DMS53 (cell line): ENCODE data around the gene RUFY2.

Source experiments
- DNase-seq: peaks from one replicate; lab custom pipeline; 2025; lab: John Stamatoyannopoulos, UW

Gene RUFY2

DNA sequence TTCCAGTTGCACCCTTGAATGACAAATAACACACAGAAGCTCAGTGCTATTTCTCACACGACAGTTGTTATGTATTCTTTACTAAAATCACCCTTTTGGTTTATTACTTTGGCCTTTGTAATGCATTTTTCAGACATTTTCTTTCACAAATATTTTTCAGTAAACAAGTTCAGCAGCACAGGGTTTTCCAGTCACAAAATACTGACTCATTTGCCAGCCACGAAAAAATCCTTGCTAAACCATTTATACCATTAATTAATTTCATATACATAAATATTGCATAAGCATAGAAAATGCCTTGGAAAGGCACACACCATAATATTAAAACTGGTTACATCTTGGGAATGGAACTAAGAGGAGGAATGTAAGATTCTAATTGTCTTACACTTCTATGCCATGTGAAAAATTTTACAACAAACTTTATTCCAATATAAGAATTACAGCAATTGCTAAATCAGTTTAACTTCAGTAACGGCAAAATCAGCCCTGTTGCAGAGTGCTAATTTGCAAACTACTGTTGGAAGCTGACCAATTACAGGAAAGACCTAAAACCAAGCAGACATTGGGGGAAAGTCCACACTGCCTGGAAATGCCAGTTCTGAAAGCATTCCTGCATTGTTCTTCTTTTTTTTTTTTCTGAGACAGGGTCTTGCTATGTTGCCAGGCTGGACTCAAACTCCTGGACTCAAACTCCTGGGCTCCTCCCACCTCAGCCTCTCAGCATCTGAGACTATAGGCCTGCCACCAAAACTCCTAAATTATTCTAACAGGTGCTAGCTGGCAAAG lies 42.8 kb downstream of the RUFY2 start:
- DNase-seq, result no peak

DNA sequence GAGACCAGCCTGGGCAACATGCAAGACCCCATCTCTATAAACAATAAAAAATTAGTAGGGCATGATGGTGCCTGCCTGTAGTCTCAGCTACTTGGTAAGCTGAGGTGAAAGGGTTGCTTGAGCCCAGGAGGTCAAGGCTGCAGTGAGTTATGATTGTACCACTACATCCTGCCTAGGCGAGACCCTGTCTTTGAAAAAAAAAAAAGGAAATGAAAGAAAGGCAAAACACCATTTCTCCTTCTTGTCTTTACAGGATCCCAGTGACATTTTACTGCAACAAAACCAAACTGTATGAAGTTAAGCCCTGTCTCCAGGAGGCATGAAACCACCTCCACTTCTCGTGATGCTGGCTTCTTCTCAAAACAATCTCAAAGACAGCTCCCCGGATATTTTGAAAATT lies 44.5 kb downstream of the RUFY2 start:
- DNase-seq, result no peak

DNA sequence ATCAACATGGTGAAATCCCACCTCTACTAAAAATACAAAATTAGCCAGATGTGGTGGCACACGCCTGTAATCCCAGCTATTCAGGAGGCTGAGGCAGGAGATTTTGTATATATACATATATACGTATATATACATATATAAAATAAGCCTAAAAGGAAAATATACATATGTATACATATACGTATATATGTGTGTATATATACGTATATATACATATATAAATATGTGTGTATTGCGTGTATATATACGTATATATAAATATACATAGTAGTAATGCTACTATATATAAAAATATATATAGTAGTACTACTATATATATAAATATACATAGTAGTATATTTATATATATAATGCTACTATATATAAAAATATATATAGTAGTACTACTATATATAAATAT lies 47.9 kb downstream of the RUFY2 start:
- no peak for DNase-seq

DNA sequence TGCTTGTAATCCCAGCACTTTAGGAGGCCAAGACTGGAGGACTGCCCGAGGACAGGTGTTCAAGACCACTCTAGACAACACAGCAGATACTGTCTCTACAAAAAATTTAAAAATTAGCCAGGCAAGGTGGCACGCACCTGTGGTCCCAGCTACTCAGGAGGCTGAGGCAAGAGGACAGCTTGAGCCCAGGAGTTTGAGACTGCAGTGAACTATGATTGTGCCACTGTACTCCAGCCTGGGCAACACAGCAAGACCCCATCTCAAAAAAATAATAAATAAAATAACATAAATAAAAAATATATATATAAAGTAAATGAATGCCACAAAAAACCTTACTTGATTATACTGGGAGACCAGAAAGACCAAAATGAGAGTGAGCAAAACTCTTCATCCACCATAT lies 53.5 kb downstream of the RUFY2 start:
- DNase-seq, result no peak

DNA sequence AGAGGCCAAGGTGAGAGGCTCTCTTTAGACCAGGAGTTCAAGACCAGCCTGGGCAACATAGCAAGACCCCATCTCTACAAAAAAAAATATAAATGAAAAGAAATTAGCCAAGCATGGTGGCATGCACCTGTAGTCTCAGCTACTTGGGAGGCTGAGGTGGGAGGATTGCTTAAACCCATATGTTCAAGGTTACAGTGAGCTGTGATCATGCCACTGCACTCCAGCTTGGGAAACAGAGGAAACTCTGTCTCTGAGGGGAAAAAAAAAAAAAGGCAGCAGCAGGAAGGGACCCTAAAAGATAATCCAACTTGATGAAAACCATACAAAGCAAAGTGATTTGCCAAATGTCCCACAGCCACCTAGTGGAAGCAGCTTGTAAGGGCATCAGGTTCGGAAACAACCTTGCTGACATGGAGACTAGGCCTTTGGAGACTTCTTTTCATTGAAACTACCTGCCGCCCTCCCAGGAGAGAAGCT lies 58.8 kb downstream of the RUFY2 start:
- peak; percentile 77 for DNase-seq

DNA sequence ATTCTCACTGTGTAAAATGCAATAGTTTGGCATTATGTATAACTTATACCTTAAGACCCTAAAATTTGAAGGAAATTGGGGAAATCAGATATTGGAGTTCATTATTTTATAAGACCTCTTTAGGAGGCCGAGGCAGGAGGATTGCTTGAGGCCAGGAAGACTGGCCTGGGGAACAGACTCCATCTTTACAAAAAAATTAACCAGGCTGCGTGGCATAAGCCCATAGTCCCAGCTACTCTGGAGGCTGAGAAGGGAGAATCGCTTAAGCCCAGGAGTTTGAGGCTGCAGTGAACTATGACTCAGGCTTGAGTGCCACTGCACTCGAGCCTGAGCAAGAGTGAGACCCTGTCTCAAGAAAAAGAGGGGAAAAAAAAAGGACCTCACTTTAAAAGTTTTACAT lies 60.3 kb downstream of the RUFY2 start:
- DNase-seq, result no peak

DNA sequence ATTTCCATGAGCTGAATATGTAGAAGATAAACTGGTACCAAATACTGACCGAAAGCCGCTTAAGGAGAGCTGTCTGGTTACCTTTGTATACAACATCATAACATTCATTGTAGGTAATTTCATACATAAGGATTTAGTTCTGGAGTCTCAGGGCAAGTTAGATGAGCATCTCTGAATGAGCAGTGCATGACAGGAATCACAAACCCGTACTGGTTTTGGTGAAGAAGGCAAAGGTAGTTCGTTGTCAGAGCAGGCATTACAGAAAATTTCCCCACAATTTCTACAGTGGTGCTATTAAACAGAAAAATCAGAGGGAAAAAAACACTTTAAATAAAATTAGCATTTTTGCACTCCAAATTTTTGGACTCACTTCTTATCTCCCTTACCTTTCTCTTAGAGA lies 61.5 kb downstream of the RUFY2 start:
- DNase-seq, result no peak

DNA sequence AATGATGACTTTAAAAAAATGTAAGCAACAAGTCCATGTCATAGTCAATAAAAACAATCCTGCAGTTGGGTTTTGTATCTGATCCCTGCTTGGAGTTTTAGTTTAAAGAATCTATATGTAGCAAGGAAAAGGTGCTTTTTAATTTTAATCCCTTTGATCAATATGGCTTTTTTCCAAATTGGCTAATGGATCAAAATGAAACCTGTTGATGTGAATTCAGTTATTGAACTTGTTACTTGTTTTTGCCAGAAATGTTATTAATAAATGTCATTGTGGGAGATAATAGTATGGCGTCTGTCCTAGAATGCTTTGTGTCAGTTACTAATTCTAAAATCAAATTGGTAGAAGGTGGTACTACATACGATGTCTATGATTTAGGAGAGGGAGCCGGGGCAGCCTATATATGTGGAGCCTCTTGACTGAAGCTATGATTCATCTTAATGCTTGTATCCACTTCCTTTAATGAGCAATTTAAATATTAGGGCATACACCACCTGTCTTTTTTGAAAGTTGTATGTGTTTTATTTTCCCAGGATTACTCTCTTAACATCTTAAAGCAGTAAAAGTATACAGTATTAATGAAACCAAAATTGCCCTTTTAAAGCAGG lies 64.1 kb downstream of the RUFY2 start:
- peak; percentile 36 for DNase-seq

DNA sequence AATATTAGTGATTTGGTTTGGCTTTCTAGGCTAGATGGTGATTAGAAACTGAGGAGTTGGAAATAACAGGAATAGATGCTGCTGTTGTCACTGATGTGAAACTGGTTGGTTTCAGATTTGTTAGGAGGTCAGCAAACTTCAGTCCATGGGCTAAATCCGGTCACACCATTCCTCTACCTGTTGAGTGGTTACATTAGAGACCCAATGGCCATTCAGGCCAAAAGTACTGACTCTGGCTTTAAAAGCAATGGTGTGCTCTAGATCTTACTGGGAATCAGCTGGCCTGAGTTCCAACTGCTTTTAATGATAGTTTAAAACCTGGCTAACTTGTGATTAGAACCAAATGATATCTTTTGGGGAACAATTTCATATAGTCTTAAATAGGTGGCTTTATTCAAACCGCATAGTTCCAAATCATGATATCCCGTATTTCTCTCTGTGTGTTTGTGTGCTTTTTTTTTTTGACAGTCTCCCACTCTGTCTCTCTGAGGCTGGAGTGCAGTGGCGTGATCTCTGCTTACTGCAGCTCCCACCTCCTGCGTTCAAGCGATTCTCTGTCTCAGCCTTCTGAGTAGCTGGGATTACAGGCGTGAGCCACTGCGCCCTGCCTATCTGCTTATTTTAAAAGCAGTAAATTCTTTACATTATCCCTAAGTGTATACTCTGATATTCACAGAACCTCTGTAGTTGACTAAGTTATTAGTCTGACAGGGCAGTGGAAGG lies 66.6 kb downstream of the RUFY2 start:
- DNase-seq, result no peak

DNA sequence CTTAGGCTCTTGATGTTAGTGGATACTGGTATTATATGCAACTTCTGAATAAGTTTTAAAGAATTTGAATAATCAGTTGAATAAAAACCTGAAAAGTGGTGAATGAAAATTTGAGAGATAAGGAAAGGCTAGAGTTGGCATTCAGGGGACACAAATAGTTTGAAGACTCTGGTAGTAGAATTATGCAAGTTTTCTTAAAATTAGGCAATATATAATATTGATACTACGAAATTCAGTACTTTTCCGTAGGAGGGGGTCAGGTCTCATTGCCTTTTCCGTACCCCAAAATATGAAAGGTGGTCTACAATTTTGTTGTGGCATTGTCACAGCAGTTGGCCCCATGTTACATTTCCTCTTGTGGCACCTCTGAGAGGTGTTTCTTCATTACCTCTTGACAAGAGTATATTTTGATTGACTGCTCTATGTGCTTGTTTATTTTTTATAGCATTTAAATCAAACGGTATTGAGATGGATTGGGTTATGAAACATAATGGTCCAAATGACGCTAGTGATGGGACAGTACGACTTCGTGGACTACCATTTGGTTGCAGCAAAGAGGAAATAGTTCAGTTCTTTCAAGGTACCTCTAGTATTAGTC lies 70.2 kb downstream of the RUFY2 start:
- no peak for DNase-seq

DNA sequence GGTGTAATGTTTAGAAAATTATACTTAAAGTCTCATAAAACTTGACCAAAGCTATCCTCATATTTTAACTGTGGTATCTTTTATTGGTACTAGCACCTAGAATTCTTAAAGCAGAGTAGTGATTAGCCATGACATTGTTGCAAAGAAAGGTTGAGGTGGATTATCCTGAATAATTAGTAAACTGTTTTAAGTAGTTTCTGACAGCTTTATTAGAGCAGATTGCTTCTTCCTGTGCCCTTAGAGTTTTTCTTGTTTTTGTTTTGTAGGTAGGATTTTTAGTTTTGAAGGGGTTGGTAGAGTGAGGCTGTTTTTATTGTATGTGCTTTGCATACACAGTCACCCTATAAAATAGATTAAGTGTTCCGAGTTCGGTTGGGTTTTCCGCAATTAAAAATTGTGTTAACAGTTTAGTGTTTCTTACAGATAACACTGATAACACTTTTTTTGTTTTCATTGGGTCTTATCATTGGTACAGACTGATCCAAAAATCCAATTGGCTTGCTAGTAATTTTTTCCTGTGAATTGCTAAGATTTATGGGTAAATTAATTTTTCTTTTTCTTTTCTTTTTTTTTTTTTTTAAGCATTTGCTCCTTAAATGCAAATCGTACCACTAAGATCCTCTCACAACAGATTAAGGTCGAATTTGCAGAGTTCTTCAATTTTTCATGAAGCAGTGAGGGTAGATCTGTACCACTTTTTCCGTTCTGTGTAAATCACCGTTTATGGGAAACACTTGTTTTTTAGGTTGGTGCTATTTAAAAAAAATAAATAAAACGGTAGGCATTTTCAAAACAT lies 72.2 kb downstream of the RUFY2 start:
- DNase-seq, result no peak

DNA sequence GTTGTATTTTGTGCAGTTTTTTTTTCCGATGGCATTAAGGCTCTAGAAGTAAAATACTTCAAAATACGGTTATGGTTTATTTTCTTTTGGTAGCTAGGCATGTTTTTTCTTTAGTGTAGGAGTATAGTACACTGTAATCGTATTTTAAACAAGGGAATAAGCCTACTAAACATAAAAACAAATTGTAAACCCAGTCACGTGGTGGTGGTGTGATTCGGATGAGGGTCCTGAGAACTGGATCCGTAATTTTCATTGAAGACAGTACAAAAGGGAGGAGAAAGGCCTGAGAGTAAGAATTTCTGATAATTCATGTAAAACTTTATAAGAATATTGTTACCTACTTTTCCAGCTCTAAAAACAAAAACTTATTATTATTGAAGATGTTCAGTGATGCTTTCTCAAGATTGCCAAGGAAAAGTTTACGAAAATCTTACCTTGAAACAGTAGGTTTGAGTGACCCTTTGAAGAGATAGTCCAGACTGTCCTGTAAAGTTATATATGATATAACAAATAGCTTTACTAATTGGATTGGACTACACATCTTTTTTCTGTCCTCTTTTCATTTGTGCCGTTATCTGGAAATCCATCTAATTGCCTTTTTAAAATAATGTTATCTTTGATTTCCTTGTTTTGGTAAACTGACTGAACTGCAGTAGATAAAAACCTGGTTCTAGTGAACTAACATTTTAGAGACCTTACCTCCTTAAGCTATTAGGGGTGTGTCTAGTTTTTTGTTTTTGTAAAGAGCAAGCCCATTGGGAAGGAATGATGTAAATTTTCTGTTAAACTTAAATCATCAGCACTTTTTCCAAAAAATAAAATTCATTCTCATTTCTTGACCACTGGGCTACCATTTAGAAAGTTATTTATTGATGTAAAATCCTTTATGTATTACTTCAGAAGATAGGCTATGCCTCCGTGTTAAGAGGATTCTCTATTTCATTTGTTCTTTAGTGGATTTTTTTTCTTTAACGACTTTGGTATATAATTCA lies 73.3 kb downstream of the RUFY2 start:
- no peak for DNase-seq

DNA sequence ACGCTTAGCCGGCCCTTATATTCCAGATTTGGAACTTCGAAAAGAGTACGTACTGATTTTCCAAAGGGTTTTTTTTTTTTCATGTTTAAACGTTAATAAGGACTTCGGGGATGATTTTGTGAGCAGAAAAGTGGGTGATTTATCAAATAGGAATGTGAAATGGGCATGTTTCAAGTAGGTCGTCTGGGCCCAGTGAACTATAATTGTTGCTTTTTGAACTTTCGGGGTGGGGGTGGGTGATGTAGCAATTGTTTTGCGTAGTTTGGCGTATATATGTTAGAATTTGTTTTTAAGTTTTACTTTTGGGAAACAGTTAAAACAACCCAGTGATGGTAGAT lies 74.0 kb downstream of the RUFY2 start:
- DNase-seq, result no peak

DNA sequence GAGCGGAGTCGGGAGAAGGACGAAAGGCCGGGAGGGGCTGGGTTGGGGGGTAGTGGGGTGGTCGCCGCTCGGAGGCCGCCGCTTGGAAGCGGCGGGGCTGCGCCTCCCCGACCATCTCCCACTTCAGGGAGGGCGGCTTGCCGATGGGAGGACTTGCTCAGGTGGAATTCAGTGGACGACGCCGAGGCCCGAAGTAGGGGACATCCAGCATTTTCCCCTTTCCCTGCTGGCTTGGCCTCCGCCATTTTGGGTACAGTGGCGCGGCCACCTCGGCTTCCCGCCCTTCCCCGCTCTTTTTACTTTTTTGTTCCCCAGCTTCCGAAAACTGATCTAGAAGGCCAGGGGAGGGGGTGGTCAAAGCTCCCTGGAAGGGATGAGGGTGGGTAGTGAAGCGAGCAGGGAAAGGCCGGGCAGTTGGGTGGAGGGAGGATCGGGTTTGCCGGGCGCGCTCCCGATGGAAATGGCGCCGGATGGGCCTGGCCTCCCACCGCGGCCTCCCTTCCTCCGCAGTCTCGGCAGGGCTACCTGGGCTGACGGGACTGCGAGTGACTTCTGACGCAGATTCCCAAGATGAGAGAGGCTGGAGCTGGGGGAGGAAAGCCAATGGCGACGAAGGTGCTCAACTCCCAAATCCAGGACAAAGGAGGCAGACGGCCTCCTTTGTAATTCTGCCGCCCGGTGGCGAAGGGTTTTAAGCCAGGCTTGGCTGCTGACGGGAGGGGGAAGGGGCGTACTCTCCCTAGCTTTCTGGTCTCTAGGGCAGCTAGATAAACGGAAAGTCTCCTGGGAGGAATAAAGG lies 74.6 kb downstream of the RUFY2 start, which contains the start of gene PBLD:
PBLD (minus strand) TSS at position 670 of the 799 bp plus-strand sequence. CDS start 26,084 bp downstream, outside the sequence.
- DNase-seq, result peak; percentile 88

DNA sequence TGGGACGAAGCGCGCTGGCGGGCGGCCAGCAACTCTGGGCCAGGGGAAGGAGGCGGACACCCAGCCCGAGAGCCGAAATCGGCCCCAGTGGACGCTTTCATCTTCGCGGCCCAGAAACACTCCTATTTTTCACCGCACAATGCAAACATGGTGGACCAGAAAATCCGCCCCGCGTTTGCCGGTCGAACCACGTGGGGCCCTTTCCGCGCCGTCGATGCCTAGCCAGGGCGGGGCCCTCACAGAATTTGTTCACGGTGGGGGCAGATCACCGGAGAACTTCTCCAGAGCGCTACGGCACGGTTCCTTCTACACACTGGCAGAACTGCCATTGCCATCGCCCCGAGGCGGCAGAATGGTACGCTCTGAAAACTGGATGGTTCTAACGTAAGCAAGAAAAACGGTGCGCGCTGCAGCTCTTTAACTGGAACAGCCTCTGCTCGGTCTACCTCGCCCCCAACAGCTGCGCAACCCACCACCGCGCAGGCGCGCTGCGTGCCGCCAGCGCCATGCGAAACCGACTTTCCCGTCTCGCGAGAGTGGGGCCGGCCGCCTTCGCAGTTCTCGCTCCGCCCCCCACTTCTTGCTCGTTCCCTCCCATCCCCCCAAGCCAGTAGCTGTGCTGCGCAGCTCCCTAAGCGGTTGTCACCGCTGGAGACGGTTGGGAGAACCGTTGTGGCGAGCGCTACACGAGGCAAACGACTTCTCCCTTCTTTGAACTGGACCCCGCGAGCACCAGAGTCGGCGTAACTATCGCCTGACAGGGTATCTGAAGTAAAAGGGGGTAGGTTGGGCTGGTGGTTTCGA lies 75.4 kb downstream of the RUFY2 start, which contains the start of gene HNRNPH3:
HNRNPH3 (plus strand) TSS at position 610 of the 804 bp plus-strand sequence. CDS start 5,158 bp downstream, outside the sequence.
- DNase-seq, result peak; percentile 99

DNA sequence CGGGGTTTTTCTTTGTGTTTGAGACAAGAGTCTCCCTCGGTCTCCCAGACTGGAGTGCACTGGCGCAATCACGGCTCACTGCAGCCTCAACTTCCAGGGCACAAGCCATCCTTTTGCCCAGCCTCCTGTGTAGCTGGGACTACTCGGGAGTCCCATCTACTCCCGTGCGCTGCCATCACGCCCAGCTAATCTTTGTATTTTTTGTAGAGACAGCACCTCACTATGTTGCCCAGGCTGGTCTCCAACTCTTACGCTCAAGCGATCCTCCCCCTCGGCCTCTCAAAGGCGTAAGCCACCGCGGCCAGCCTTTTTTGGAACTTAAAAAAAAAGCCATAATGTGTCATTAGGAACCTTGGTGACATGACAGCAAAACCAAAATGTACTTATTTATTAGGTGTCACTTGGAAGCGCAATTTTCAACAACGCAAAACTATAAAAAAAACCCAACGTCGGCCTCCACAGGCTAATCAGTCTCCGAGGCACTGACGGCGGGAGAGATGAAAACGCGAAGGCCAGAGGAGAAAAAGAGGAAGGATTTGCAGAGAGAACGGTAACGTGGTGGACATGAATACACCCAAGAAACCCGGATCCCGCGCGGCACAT lies 76.1 kb downstream of the RUFY2 start:
- peak; percentile 72 for DNase-seq

DNA sequence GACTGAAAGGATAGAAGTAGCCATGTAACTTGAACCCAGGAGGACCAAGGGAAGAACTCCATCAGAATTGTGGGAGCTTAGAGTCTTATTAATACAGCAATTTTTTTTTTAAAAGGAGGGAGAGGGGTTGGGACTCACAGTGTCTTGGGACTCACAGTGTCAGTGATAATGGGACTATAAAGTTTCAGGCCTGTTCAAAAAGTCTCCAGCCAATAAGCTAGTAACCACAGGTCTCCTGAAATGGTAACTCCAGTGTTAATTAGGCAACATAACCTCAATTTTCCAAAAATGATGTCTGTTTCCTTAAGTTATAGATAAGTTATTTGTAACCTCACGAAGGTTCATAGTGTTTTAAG lies 77.6 kb downstream of the RUFY2 start:
- DNase-seq, result no peak
